ENCODE measurements around the gene UBC.
"Not testable (repeated sequence)": the region's sequence is repeated elsewhere in the genome, so short reads cannot be mapped to it uniquely, and the experiment has no call there.

The UBC gene

DNA sequence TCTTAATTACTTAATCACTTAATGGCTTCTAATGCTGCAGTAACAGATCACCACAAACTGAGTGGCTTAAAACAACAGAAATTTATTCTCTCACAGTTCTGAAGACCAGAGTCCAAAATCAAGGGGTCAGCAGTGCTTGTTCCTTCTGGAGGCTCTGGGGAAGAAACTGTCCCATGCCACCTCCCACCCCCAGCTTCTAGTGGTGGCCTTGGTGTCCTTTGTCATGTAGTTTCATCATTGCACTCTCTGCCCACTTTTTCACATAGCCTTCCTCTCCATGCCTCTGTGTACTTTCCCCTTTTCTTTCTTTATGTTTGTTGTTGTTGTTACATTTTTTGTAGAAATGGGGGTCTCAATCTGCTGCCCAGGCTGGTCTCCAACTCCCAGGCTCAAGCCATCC is 16.1 kb upstream of the UBC start:
- FAIRE-seq: no peak

DNA sequence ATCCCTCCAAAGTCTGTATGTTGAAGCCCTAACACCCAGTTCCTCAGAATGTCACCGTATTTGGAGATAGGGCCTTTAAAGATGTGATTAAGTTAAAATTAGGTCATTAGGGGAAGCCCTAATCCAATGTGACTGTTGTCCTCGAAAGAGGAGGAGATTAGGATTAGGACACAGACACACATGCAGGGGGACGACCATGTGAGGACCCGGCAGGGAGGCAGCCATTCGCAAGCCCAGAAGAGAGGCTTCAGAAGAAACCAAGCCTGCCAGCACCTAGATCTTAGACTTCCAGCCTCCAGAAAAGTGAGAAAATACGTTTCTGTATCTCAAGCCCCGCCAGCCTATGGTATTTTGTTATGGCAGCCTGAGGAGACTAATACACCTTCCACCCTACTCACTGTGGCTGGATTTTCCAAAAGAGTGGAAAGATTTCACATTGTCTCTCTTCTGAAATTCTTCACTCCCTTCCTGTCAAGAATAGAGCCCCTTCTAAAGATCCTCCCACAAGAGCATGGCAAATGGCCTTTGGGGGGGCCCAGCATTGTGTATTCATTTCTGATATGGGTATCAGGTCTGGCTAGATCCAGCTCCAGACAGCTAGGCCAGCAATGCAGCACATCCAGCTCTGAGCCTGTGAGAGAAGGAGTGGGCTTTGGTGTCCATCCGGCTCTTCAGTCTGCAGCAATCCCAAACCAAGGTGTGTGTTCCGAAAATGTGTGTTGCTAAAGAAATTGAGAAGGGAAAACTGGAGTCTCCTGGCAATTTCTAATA is 15.4 kb upstream of the UBC start:
- FAIRE-seq: no peak

DNA sequence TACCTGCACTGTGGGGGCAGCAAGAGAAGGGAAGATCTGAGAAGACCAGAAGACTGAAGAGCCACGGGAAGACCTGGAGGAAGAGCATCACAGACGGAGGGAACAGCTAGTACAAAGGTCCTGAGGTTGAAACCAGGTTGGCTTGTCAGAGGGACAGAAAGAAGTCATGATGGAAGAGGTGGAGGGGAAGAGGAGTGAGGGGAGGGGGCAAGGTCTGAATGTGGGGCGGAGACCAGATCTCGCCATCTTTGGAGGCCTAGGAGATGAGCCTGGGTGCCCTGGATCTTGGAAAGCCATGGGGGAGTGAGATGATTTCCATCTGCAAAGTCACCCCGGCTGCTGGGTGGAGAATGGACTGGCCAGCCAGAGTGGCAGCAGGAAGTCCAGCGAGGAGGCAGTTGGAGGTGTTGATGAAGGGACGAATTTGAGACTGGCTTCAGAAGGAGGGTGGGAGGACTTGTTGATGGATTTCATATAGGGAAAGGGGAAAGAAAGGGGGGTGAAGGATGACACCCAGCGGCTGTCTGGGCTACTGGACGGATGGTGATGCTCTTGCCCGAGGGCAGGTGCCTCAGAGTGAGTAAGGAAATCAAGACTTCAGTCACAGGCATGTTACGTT is 14.6 kb upstream of the UBC start:
- no peak for FAIRE-seq

DNA sequence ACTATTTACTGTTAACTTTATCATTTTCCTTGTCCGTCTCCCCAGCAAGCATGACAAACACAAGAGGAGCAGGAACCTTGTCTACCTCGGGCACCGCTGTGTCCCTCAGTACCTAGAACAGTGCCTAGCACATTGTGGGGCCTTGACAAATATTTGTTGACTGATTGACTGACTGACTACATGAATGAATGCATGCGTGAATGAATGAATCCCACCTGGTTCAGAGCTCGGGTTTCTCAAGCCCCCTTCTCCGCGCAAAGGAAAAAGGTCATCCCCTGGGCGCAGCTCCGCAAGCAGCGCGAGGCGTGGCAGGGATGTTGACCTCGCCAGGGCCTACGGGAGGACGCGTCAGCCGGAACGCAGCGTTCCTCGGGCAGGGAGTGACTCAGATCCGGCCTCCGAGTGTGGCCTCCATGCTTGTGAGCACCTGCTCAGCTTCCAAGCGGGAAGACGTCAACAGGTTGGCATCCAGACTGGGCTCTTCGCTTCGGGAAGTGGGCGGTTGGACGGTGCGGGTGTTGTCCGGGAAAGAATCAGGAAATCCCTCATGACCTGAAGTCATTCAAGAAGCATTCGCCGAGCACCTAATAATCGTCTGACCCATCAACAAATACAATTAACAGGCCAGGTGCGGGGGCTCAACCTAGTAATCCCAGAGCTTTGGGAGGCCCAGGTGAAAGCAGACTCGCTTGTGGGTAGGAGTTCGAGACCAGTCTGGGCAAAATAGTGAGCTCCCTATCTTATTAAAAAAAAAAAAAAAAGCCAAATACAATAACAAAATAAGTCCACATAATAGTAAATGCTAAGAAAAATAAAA is 13.9 kb upstream of the UBC start:
- no peak for FAIRE-seq

DNA sequence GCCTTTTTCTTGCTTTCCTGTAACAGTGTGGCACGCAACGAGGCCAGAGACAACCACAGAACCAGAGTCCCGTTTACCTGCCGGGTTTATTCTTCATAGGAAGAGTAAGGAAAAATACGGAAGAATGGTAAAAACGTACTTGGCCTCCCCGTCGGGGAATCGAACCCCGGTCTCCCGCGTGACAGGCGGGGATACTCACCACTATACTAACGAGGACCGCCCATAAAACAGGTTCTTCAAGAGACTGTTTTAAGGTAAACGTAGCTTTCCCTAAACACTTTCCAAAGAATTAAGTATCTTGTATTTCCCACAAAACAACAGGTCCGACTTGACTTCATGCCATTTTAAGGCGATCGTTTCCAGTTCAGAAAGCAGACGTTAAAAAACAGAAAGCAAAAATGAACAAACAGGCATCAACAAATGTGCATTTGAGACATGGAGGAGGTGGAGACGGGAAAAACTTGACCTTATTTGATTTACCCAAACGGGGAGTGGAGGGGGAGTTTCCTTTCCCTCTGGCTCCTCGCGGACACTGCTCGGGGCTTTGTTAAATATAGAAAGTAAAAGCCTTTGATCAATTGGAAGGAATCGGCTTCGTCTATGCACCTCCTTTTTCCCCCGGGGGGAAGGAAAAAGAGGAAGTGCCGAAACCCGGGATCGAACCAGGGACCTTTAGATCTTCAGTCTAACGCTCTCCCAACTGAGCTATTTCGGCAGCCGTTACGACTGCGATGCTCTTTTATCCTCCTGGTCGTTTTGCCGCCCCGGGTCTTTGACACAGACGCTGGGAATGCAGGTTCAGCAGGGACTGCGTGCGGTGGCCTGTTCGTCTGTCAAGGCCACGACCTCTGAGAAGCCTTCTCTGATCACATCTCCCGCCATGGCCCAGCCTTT is 13.0 kb upstream of the UBC start:
- FAIRE-seq: no peak

DNA sequence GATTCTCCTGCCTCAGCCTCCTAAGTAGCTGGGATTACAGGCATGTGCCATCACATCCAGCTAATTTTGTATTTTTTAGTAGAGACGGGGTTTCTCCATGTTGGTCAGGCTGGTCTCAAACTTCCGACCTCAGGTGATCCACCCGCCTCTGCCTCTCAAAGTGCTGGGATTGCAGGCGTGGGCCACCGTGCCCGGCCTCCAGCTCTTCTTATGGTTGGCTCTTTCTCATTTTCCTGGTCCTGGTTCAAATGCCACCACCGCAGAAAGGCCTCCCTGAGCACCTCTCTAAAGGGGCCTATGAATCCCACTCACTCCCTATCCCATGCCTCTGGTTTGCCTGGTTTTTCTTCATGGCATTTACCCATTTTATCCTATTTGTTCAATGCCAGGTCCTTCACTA is 11.3 kb upstream of the UBC start:
- not testable (repeated sequence) for FAIRE-seq

DNA sequence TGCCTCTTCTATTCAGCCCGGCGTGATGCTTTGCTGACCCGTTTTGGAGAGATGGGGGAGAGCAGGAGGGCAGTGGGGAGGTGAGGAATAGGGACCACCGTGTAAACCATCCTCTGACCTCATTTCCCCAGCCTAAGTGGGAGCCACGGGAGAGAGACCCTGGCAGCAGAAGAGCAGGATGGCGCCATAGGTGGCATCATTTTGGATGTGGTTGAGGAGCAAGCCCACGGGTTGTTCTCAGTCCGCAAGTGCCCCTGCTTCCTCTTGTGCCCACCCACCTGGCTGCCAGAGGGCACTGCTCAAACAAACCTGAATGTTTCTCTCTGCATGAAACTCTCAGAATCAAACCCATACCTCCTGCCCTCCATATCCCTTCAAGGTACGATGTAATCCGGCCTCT is 10.7 kb upstream of the UBC start:
- FAIRE-seq: no peak

DNA sequence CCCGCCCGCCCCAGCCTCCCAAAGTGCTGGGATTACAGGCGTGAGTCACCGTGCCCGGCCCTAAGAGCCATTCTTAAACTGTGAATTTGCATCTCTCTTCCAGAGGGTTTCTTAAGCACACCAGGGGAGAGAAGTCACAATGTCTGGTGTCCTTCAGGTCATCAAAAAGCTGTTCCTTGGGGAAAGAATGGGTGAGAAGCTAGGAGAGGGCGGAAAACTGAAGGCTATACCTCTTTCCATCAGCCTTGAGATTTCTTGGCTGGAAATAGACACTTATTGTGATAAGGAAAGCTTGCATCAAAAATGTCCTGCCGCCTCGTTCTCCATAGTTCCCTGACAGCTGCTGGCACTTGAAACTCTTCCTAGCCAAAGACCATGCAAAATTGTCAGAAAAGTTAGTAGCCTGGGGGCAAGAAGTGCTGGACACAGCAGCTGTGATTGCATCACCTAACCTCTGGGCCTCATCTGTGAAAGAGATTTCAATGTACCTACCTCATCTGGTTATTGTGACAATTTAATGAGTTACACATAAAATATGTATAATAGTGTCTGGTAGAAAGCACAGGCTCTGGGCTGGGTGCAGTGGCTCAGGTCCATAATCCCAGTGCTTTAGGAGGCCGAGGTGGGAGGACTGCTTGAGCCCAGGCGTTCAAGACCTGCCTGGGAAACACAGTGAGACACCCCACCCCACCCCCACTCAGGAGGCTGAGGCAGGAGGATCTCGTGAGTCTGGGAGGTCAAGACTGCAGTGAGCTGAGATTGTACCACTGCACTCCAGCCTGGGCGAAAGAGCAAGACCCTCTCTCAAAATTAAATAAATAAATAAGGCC is 9.7 kb upstream of the UBC start:
- no peak for FAIRE-seq

DNA sequence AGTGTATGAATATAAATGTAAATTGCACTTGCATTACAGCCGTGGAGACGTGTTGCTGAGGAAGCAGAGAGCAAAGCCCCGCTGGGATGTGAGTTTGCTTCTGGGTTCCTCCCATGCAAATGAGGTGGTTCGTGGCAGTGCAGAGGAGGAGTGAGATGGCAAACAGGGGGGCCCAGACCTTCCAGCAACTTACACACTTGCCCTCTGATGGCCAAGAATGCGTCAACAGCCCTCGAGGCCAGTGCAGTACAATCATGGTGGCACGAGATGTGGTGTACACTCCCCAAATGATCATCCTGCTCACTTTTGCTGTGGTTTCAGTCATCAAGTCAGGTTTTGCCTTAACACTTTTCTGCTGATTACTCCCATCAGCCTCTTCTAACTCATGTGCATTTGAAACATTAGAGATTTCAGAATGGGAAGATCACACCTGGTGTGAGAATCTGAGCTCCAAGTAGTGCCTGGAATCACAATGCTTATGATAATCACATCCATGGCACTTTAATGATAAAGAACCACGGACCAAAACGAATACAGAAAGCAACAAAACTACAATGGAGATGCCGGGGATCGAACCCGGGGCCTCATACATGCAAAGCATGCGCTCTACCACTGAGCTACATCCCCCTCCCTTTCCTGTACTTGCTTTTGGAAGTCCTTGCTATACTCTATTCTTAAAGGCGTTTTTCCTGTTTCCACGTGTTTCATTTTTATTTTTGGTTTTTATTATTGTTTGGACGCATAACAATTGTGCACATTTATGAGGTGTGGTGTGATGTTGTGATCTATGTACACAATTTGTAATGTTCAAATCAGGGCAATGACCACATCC is 7.0 kb upstream of the UBC start:
- FAIRE-seq: no peak

DNA sequence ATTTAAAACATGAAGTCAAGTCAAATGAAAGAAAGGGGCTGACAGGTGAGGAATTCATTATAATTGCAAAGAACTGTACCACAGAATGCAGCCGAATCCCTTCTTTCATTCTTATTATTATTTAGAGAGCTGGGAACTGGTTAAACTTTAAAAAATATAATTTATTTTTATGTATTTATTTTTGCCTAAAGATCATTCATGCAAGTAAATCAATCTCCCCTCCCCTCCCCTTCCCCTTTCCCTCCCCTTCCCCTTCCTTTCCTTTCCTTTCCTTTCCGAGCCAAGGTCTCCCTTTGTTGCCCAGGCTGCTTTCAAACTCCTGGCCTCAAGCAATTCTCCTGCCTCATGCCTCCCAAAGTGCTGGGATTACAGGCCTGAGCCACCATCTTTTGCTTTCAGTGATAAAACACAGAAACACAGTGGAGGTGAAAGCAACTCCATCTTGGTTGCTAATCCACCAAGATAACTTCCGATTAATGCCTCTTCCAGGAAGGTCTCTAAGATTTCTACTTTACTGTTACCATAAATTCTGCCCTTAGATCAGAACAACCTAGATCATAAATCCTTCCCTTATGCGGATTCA is 6.0 kb upstream of the UBC start:
- FAIRE-seq: no peak

DNA sequence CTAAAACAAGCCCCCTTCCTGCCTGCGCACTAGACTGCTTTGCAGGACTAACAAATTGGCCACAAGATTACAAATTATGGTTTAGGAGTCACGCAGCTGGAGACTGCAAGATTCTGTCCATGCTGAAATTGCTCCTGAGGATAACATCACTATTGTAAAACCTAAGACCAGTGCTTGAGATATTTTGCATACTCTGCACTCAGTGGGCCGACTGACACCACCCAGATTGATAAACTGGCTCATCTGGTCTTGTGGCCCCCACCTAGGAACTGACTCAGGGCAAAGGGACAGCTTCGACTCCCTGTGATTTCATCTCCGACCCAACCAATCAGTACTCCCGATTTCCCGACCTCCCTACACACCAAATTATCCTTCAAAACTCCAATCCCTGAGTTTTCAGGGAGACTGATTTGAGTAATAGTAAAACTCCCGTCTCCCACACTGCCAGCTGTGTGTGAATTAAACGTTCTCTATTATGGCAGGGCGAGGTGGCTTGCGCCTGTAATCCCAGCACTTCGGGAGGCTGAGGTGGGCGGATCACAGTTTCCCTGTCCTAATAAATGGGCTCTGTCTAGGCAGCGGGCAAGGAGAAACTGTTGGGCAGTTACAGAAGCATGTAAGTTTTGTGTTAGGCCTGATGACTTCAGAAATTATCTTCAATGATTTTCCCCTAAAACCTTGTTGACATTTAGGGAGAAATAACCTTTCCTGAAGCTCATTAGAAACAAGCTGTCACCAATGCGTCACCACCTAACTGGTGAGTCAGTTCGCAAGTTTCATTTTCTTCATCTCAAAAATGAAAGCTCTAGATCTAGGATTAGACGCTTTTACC is 5.3 kb upstream of the UBC start:
- no peak for FAIRE-seq

DNA sequence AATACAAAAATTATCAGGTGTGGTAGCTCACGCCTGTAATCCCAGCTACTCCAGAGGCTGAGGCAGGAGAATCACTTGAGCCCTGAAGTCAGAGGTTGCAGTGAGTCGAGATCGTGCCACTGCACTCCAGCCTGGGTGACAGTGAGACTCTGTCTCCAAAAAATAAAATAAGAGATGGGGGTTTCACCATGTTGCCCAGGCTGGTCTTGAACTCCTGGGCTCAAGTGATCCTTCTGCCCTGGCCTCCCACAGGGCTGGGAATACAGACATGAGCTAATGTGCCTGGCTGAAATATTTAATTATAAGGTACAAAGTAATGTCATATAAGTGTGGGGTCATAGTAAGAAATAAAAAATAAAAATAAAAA is 4.2 kb upstream of the UBC start:
- not testable (repeated sequence) for FAIRE-seq

DNA sequence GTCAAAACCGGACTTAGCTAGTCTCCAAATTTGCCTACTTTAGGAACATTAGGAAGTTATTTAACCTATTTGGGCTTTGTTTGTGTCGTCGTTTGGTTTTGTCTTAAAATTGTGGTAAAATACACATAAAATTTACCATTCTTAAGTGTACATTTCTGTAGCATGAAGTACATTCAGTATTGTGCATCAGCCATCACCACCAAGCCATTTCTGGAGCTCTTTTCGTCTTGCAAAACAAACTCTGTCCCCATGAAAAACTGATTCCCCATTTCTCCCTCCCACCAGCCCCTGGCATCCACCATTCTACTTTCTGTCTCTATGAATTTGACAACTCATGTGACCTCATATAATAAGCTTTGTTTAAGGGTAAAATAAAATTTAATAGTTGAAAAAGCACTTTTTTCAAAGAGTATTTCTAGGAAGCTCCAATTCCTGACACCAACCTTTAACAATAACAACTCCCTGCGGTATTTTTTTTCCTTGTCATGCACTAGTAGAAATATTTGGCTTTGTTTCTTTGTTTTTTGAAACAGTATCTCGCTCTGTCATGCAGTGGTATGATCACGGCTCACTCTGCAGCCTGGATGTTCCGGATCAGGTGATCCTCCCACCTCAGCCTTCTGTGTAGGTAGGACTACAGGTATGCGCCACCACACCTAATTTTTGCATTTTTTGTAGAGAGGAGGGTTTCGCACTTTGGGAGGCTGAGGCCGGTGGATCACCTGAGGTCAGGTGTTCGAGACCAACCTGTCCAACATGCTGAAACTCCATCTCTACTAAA is 3.6 kb upstream of the UBC start:
- FAIRE-seq: no peak

DNA sequence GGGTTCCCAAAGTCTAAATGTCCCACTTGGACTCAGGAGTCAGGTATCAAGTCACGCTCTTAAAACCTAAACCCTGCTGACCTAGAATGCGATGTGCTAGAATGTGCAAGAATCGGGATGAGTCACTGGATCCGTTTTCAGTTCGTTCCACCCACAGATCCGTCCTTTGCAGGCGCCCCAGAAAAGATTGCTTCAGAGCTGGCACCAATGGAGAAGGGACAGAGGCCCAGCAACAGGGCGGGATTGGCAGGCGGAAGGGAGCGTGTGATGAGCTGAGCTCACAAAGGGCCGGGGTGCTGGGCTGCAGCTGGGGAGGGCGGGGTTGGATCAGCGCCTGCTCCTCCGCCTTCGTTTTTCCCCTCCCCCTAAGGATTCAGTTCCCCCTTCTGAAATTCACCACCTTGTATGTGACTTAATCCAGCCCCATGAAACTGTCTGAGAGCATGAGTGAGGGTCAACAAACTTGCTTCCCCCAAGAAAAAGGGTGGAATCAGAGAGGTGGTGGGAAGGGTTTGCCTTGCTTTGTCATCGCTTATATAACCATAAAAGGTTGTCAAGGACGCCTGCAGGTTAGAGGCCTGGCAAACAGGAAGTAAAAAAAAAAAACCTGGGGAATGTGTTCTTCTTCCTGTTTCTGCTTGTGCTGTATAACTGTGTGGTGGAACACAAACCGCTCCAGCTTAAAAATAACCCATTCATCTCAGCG is 2.8 kb upstream of the UBC start:
- FAIRE-seq: no peak

DNA sequence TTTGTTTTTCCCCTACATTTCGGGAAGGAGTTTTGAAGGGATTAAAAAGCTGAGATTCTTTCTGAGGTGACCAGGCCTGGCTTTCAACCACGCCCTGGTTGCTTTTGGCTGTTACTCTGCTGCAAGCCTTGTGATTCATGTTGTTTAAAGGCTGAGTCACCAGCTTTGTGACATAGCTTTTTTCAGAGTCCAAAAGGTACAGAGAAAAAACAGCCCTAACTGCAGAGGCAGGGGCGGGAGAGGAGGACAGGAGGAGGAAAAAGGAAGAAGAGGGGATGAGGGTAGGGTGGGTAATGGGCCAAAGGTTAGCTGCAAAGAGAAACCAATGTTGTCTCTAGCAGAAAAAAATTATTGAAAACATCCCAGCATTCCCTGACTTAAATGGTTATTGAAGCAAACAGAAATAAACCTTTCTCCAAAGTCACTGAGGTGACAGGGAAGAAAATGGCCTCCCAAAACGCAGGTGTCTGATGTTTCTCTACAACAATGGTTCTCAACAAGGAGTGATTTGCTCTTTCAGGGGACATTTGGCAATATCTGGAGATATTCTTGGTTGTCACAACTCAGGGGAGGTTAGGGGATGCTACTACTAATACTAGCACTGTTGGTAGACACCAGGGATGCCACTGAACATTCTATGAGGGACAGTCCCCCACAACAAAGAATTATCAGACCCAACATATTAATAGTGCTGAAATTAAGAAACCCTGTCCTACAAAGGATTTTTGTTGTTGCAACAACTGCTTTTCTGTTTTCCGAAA is 2.1 kb upstream of the UBC start:
- no peak for FAIRE-seq

DNA sequence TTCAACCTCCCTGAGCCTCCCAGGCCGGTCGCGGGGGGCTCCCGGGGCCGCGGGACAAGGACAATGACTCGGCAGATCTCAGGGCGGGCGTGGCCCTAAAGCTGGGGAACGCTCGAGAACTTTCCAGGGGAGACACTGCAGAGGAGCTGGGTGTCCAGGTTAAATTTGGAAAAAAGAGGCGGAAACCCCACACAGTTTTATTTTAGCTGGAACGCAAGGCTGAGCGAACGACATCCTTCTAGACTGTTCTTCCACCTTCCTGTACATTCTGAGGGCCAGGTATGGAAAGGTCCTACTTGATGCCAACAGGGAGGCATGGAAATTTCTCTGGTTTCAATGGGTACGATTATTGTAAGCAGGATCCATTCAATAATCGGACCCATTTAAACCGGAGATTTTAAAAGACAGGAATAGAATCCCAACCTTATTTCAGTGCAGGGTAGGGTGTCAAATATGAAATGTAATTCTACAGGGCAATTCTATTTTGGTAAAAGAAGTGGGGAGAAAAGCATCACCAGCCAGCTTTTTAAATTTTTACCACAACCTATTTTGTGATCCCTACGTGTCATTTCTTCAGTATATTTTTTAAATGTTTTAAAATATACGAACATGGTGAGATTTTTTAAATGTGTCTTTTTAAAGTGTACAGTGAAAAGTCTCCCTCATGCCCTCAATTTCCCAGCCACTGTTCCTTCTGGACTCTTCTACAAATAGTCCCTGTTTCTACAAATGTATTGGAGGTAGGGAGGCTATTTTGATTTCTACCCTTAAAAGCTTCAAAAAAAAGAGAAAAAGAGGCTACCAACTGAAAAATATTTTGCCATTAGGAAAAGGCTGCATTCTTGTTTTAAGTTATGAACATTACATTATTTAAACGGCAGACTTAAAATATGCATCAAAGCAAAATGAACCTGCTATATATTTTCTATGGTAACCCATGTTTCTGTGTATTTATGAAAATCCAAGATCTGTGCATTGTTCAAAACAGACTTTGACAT is 1.1 kb upstream of the UBC start:
- no peak for FAIRE-seq
